Measurements from ENCODE around the gene DSCAM. TPM values are rescaled to one million over a fixed set of nuclear protein-coding genes. Genes with fewer than 3 reads are reported as not detected.

The DSCAM gene
- total RNA-seq, 4 donors from 2014 or later: 0.07 TPM; not detected in 3

GRCh38 chr21:40318371-40318770 lies 528.6 kb downstream of the DSCAM start:
- intact Hi-C loops (cut with DNase I; ENCODE audit: low total_unique reads): no loop called here
- no peaks in the 10 kb centered on the region for H3K27me3 ChIP-seq
- H3K4me1 ChIP-seq: no peaks in the 10 kb centered on the region
- no peak overlapping the region for H3K4me3 ChIP-seq
- no peaks in the 10 kb centered on the region for H3K36me3 ChIP-seq
- H3K9me3 ChIP-seq: no peaks in the 10 kb centered on the region
- no peak for DNase-seq
- TF ChIP-seq CTCF (IDR thresholded peaks at IDR 0.05) (no peak), POLR2A (IDR thresholded peaks at IDR 0.05) (no peak)
- no peak overlapping the region for H3K27ac ChIP-seq

GRCh38 chr21:40316104-40316503 lies 530.9 kb downstream of the DSCAM start:
- no peaks in the 10 kb centered on the region for H3K4me1 ChIP-seq
- no peaks in the 10 kb centered on the region for H3K9me3 ChIP-seq
- TF ChIP-seq CTCF (IDR thresholded peaks at IDR 0.05): no peak
- no peak for TF ChIP-seq POLR2A (IDR thresholded peaks at IDR 0.05)
- H3K36me3 ChIP-seq: no peaks in the 10 kb centered on the region
- DNase-seq: no peak
- no peak overlapping the region for H3K4me3 ChIP-seq
- H3K27me3 ChIP-seq: no peaks in the 10 kb centered on the region
- intact Hi-C loops (cut with DNase I; ENCODE audit: low total_unique reads): no loop called here
- H3K27ac ChIP-seq: no peak overlapping the region

- Histone ChIP-seq H3K9me3 (no peaks in the 10 kb centered on the region), H3K36me3 (no peaks in the 10 kb centered on the region), H3K27me3 (no peaks in the 10 kb centered on the region), H3K4me3 (no peak overlapping the region), H3K4me1 (no peaks in the 10 kb centered on the region), H3K27ac (no peak overlapping the region)
- no peak for TF ChIP-seq POLR2A (IDR thresholded peaks at IDR 0.05)
- no peak for TF ChIP-seq CTCF (IDR thresholded peaks at IDR 0.05)
- intact Hi-C loops (cut with DNase I; ENCODE audit: low total_unique reads): no loop called here
- DNase-seq: no peak
Observed at GRCh38 chr21:40315626-40316025, 531.3 kb downstream of the DSCAM start.

GRCh38 chr21:40313260-40313659 lies 533.7 kb downstream of the DSCAM start:
- H3K36me3 ChIP-seq: no peaks in the 10 kb centered on the region
- no peak overlapping the region for H3K4me3 ChIP-seq
- H3K4me1 ChIP-seq: no peaks in the 10 kb centered on the region
- no peaks in the 10 kb centered on the region for H3K9me3 ChIP-seq
- DNase-seq: no peak
- intact Hi-C loops (cut with DNase I; ENCODE audit: low total_unique reads): no loop called here
- H3K27ac ChIP-seq: no peak overlapping the region
- H3K27me3 ChIP-seq: no peaks in the 10 kb centered on the region
- TF ChIP-seq POLR2A (IDR thresholded peaks at IDR 0.05) (no peak), CTCF (IDR thresholded peaks at IDR 0.05) (no peak)

- intact Hi-C loops (cut with DNase I; ENCODE audit: low total_unique reads): no loop called here
Observed at GRCh38 chr21:40300300-40300699, 546.7 kb downstream of the DSCAM start.

More at GRCh38 chr21:40300300-40300699, 546.7 kb downstream of the DSCAM start:
- Histone ChIP-seq H3K27ac (no peak overlapping the region), H3K36me3 (no peaks in the 10 kb centered on the region), H3K4me1 (no peaks in the 10 kb centered on the region), H3K4me3 (no peak overlapping the region), H3K9me3 (no peaks in the 10 kb centered on the region), H3K27me3 (no peaks in the 10 kb centered on the region)
- DNase-seq: no peak
- no peak for TF ChIP-seq POLR2A (IDR thresholded peaks at IDR 0.05)
- TF ChIP-seq CTCF (IDR thresholded peaks at IDR 0.05): no peak

Measured in uterus (tissue), 4 donors.